H1 (cell line): ENCODE measurements around the gene NKAIN2. TPM values are rescaled to one million over a fixed set of nuclear protein-coding genes. Genes with fewer than 3 reads are reported as not detected.

Experiments
- POLR2AphosphoS5 ChIP-seq: IDR thresholded peaks from 2 replicates; pipeline ENCODE4 v1.6.1; 2011; ENCODE audit warnings: low read depth, low read length
- SIN3A ChIP-seq, 2 experiments: IDR thresholded peaks in 1 of 2; conservative IDR thresholded peaks in 1 of 2; 2 replicates each; pipeline ENCODE4 v1.6.1; 2011 to 2012; ENCODE audit warnings: low read length in 2 of 2, improper control_type of control experiment in 1 of 2, low read depth in 1 of 2, mild to moderate bottlenecking in 1 of 2
- TCF12 ChIP-seq: IDR thresholded peaks from 2 replicates; pipeline ENCODE4 v1.6.1; 2011; ENCODE audit warnings: low read depth, mild to moderate bottlenecking, low read length
- polyA plus RNA-seq, 7 experiments: library from polyadenylated mRNA; depleted of rRNA in 3 of 7; stranded (reverse) in 5 of 7; unstranded in 2 of 7; fragments of >200 nt in 5 of 7; fragments of 200-250 nt in 2 of 7; gene quantifications; 1 replicate in 5 of 7; 2 replicates in 1 of 7; 4 replicates in 1 of 7; pipeline versions ENCODE4 v1.2.1 to v1.2.3, GENCODE V29; 2011 to 2013; ENCODE audit warnings: missing spikeins in 2 of 7, mixed read lengths in 2 of 7
- total RNA-seq: library from RNA; stranded (reverse); fragmentation: NEBNext Ultra II Directional; extraction: Animal tissue kit (Norgen Biotek cat#: 25700); gene quantifications from 2 replicates; pipeline ENCODE4 v1.2.1, GENCODE V29; 2021
- TF ChIP-seq, protein P1 (sequence below), 3 experiments: IDR thresholded peaks; 1 replicate in 2 of 3; 2 replicates in 1 of 3; pipeline versions ENCODE4 v1.5.1 to v1.6.1; 2011; ENCODE audit warnings: low read length in 3 of 3, mild to moderate bottlenecking in 3 of 3, inconsistent platforms in 2 of 3, low read depth in 1 of 3, moderate library complexity in 1 of 3; ENCODE audit not compliant: insufficient read depth in 1 of 3; ENCODE audit errors: control extremely low read depth in 1 of 3

Gene NKAIN2
- total and polyA plus RNA-seq, 2 of the 8 experiments (the other 6 are each of a cell fraction or from before 2014, with no cell fraction given), result 0.20 to 0.34 TPM

- TF ChIP-seq, protein P1, sequence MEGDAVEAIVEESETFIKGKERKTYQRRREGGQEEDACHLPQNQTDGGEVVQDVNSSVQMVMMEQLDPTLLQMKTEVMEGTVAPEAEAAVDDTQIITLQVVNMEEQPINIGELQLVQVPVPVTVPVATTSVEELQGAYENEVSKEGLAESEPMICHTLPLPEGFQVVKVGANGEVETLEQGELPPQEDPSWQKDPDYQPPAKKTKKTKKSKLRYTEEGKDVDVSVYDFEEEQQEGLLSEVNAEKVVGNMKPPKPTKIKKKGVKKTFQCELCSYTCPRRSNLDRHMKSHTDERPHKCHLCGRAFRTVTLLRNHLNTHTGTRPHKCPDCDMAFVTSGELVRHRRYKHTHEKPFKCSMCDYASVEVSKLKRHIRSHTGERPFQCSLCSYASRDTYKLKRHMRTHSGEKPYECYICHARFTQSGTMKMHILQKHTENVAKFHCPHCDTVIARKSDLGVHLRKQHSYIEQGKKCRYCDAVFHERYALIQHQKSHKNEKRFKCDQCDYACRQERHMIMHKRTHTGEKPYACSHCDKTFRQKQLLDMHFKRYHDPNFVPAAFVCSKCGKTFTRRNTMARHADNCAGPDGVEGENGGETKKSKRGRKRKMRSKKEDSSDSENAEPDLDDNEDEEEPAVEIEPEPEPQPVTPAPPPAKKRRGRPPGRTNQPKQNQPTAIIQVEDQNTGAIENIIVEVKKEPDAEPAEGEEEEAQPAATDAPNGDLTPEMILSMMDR (IDR thresholded peaks at IDR 0.05; ENCODE audit: control extremely low read depth in 1 of 3, insufficient read depth in 1 of 3, low read depth in 1 of 3, low read length in 3 of 3), result no peak
- TF ChIP-seq SIN3A (conservative IDR thresholded peaks at IDR 0.05 in 1 of 2, IDR thresholded peaks at IDR 0.05 in 1 of 2; ENCODE audit: low read depth in 1 of 2, low read length in 2 of 2) (no peak), POLR2AphosphoS5 (no peak), TCF12 (no peak)
Measured at GRCh38 chr6:123785039-123785438, 18.6 kb upstream of the NKAIN2 start (continued).
